Parathyroid adenoma (tissue), 2 donors: ENCODE data around the gene TBC1D2.

ENCODE experiments used
- H2AFZ ChIP-seq: fragments of 300-600 bp; sonication (generic); one replicate; pipeline ENCODE4 v1.7.0; 2017; ENCODE audit warnings: antibody characterized with exemption, mild to moderate bottlenecking
- H3K27ac ChIP-seq: fragments of 300-600 bp; sonication (generic); one replicate; pipeline ENCODE4 v1.7.0; 2017
- H3K27me3 ChIP-seq: fragments of 300-600 bp; sonication (generic); one replicate; pipeline ENCODE4 v1.7.0; 2017; ENCODE audit warnings: low read length; ENCODE audit not compliant: control insufficient read depth, insufficient read depth
- H3K36me3 ChIP-seq: fragments of 300-600 bp; sonication (generic); one replicate; pipeline ENCODE4 v1.7.0; 2017; ENCODE audit warnings: low read length; ENCODE audit not compliant: control insufficient read depth, insufficient read depth
- H3K4me1 ChIP-seq: fragments of 300-600 bp; sonication (generic); one replicate; pipeline ENCODE4 v1.7.0; 2017; ENCODE audit warnings: control low read depth
- H3K4me2 ChIP-seq: fragments of 300-600 bp; sonication (generic); one replicate; pipeline ENCODE4 v1.7.0; 2017; ENCODE audit warnings: low read length
- H3K4me3 ChIP-seq: fragments of 300-600 bp; sonication (generic); one replicate; pipeline ENCODE4 v1.7.0; 2017; ENCODE audit warnings: low read depth, low read length
- H3K79me2 ChIP-seq: fragments of 300-600 bp; sonication (generic); one replicate; pipeline ENCODE4 v1.7.0; 2017; ENCODE audit warnings: control low read depth
- H3K9ac ChIP-seq: fragments of 300-600 bp; sonication (generic); one replicate; pipeline ENCODE4 v1.7.0; 2017; ENCODE audit warnings: mild to moderate bottlenecking
- H3K9me3 ChIP-seq: fragments of 300-600 bp; sonication (generic); one replicate; pipeline ENCODE4 v1.7.0; 2017; ENCODE audit warnings: low read length; ENCODE audit not compliant: control insufficient read depth
- TF ChIP-seq, protein P1 (sequence below): fragments of 300-600 bp; sonication (generic); IDR thresholded peaks from one replicate; pipeline ENCODE4 v1.7.0; 2017; ENCODE audit warnings: antibody characterized with exemption, mild to moderate bottlenecking
- donor health status: primary hyperparathyroidism.

Gene TBC1D2

GRCh38 chr9:98185611-98186171, 69.8 kb downstream of the TBC1D2 start:
- no peak overlapping the region for H2AFZ ChIP-seq

DNA sequence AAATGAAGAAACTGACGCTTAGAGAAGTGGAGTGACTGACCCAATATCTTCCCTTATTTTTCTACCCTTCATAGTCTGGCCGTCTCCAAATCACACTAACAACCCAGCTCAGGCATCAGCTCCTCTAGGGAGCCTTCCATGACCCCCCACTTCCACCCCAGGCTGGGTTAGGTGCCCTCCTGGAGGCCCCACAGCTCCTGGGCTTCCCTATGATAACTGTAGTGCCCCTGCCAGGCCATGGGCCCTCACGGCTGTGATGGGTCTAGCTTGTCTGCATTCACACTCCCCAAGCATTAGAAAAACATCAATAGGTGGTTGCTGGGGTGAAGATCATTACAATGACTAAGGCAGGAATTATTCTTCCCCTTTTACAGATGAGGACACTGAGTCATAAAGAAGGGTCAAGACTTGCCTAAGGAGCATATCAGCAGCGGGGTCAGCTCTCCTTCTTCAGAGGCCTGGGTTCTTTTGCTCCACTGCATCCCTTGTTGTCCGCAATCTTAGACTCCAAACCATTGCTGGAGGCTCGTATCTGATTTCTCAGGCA, 70.4 kb downstream of the TBC1D2 start:
- H3K4me1 ChIP-seq, result no peaks in the 10 kb centered on the region
- H3K4me3 ChIP-seq, result no peak overlapping the region
- no peaks in the 10 kb centered on the region for H3K9me3 ChIP-seq
- H2AFZ ChIP-seq, result no peak overlapping the region
- H3K36me3 ChIP-seq, result no peaks in the 10 kb centered on the region
- no peak overlapping the region for H3K4me2 ChIP-seq
- no peak overlapping the region for H3K9ac ChIP-seq
- H3K79me2 ChIP-seq, result no peaks in the 10 kb centered on the region
- TF ChIP-seq, protein P1, sequence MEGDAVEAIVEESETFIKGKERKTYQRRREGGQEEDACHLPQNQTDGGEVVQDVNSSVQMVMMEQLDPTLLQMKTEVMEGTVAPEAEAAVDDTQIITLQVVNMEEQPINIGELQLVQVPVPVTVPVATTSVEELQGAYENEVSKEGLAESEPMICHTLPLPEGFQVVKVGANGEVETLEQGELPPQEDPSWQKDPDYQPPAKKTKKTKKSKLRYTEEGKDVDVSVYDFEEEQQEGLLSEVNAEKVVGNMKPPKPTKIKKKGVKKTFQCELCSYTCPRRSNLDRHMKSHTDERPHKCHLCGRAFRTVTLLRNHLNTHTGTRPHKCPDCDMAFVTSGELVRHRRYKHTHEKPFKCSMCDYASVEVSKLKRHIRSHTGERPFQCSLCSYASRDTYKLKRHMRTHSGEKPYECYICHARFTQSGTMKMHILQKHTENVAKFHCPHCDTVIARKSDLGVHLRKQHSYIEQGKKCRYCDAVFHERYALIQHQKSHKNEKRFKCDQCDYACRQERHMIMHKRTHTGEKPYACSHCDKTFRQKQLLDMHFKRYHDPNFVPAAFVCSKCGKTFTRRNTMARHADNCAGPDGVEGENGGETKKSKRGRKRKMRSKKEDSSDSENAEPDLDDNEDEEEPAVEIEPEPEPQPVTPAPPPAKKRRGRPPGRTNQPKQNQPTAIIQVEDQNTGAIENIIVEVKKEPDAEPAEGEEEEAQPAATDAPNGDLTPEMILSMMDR, result no peak
- H3K27ac ChIP-seq, result no peak overlapping the region
- no peaks in the 10 kb centered on the region for H3K27me3 ChIP-seq

More at GRCh38 chr9:98185611-98186171, 69.8 kb downstream of the TBC1D2 start:
- Histone ChIP-seq H3K4me3 (no peak overlapping the region), H3K9me3 (no peaks in the 10 kb centered on the region), H3K9ac (no peak overlapping the region), H3K27ac (no peak overlapping the region), H3K36me3 (no peaks in the 10 kb centered on the region), H3K4me1 (no peaks in the 10 kb centered on the region), H3K79me2 (no peaks in the 10 kb centered on the region), H3K4me2 (no peak overlapping the region), H3K27me3 (no peaks in the 10 kb centered on the region)
- TF ChIP-seq, protein P1, result no peak

- TF ChIP-seq, protein P1, result no peak
- no peak overlapping the region for H3K27ac ChIP-seq
- no peaks in the 10 kb centered on the region for H3K27me3 ChIP-seq
- no peaks in the 10 kb centered on the region for H3K9me3 ChIP-seq
- no peak overlapping the region for H3K4me2 ChIP-seq
- no peak overlapping the region for H2AFZ ChIP-seq
- H3K79me2 ChIP-seq, result no peaks in the 10 kb centered on the region
- H3K9ac ChIP-seq, result no peak overlapping the region
- no peaks in the 10 kb centered on the region for H3K4me1 ChIP-seq
- H3K4me3 ChIP-seq, result no peak overlapping the region
- no peaks in the 10 kb centered on the region for H3K36me3 ChIP-seq
Measured at GRCh38 chr9:98184326-98184725, 71.1 kb downstream of the TBC1D2 start.

- Histone ChIP-seq H3K4me1 (no peaks in the 10 kb centered on the region), H3K79me2 (no peaks in the 10 kb centered on the region), H3K9me3 (no peaks in the 10 kb centered on the region), H2AFZ (no peak overlapping the region), H3K4me2 (no peak overlapping the region), H3K9ac (no peak overlapping the region), H3K27me3 (no peaks in the 10 kb centered on the region), H3K27ac (no peak overlapping the region), H3K36me3 (no peaks in the 10 kb centered on the region), H3K4me3 (no peak overlapping the region)
- TF ChIP-seq, protein P1, result no peak
Measured at GRCh38 chr9:98182889-98183599, 72.4 kb downstream of the TBC1D2 start.
